Endothelial cell of umbilical vein (primary cell): Measurements from ENCODE around the gene DUSP5.

ENCODE experiments used
- EZH2 ChIP-seq: IDR thresholded peaks from 2 replicates; pipeline ENCODE4 v1.6.1; 2012; ENCODE audit warnings: borderline replicate concordance, low read depth, mild to moderate bottlenecking, moderate library complexity, low read length, inconsistent platforms; ENCODE audit not compliant: severe bottlenecking
- GATA2 ChIP-seq: IDR thresholded peaks from 2 replicates; pipeline ENCODE4 v1.7.0; 2011; ENCODE audit warnings: low read depth, mild to moderate bottlenecking, moderate library complexity, mixed read lengths, low read length; ENCODE audit not compliant: insufficient read length, insufficient read depth
- JUN ChIP-seq: IDR thresholded peaks from 2 replicates; pipeline ENCODE4 v1.6.1; 2011; ENCODE audit warnings: borderline replicate concordance, low read depth; ENCODE audit not compliant: insufficient read length, insufficient read depth
- MYC ChIP-seq: IDR thresholded peaks from one replicate; pipeline ENCODE4 v1.6.1; 2011; ENCODE audit warnings: mild to moderate bottlenecking, low read depth, low read length
- POLR2A ChIP-seq: IDR thresholded peaks from 2 replicates; pipeline ENCODE4 v1.6.1; 2012; ENCODE audit warnings: low read depth, mild to moderate bottlenecking, control low read depth, low read length
- POLR2AphosphoS5 ChIP-seq: IDR thresholded peaks from 2 replicates; pipeline ENCODE4 v1.6.1; 2012; ENCODE audit warnings: low read depth, mild to moderate bottlenecking, control low read depth, low read length, moderate library complexity; ENCODE audit not compliant: insufficient read depth
- TF ChIP-seq, protein P1 (sequence below), 2 donors: IDR thresholded peaks; 1 replicate in 1 of 2; 2 replicates in 1 of 2; pipeline ENCODE4 v1.5.1; 2011; ENCODE audit warnings: low read length in 2 of 2, mild to moderate bottlenecking in 2 of 2, moderate library complexity in 2 of 2, control low read depth in 1 of 2, inconsistent platforms in 1 of 2, low read depth in 1 of 2; ENCODE audit not compliant: insufficient read depth in 1 of 2; ENCODE audit errors: extremely low read depth in 1 of 2

- TF ChIP-seq EZH2 = no peak
- no peak for TF ChIP-seq POLR2AphosphoS5
- no peak for TF ChIP-seq POLR2A
- TF ChIP-seq, protein P1, sequence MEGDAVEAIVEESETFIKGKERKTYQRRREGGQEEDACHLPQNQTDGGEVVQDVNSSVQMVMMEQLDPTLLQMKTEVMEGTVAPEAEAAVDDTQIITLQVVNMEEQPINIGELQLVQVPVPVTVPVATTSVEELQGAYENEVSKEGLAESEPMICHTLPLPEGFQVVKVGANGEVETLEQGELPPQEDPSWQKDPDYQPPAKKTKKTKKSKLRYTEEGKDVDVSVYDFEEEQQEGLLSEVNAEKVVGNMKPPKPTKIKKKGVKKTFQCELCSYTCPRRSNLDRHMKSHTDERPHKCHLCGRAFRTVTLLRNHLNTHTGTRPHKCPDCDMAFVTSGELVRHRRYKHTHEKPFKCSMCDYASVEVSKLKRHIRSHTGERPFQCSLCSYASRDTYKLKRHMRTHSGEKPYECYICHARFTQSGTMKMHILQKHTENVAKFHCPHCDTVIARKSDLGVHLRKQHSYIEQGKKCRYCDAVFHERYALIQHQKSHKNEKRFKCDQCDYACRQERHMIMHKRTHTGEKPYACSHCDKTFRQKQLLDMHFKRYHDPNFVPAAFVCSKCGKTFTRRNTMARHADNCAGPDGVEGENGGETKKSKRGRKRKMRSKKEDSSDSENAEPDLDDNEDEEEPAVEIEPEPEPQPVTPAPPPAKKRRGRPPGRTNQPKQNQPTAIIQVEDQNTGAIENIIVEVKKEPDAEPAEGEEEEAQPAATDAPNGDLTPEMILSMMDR (IDR thresholded peaks at IDR 0.05; ENCODE audit: extremely low read depth in 1 of 2, insufficient read depth in 1 of 2, low read depth in 1 of 2, low read length in 2 of 2) = no peak
- TF ChIP-seq MYC = no peak
- TF ChIP-seq GATA2 = no peak
- TF ChIP-seq JUN = no peak
Observed at GRCh38 chr10:110560012-110560411, 62.3 kb downstream of the DUSP5 start.
